ENCODE results near the gene LRFN3. TPM values are rescaled to one million over a fixed set of nuclear protein-coding genes. Genes with fewer than 3 reads are reported as not detected.
"Not testable (repeated sequence)": the region's sequence is repeated elsewhere in the genome, so short reads cannot be mapped to it uniquely, and the experiment has no call there.

The LRFN3 gene
- total RNA-seq, 1 experiment from 2014 or later: 3.7 TPM

GRCh38 chr19:35980997-35981396 lies 44.8 kb downstream of the LRFN3 start:
- not testable (repeated sequence) for H4K20me1 ChIP-seq (ENCODE audit: insufficient read depth, low read depth, low read length); H3K9ac ChIP-seq (ENCODE audit: low read length); H3K9me2 ChIP-seq (replicated peaks; ENCODE audit: insufficient read depth, low read length); H2AFZ ChIP-seq (ENCODE audit: low read length); H3K4me1 ChIP-seq (ENCODE audit: low read length); H3K27ac ChIP-seq (ENCODE audit: low read length); DNase-seq; H3K27me3 ChIP-seq (ENCODE audit: low read length); H3K79me2 ChIP-seq (ENCODE audit: low read length); H3K4me2 ChIP-seq (ENCODE audit: low read depth, low read length, poor library complexity, severe bottlenecking); H3K4me3 ChIP-seq (ENCODE audit: low read length); H3K36me3 ChIP-seq (ENCODE audit: insufficient read depth, low read length); H3K9me3 ChIP-seq (ENCODE audit: low read length)

DNA sequence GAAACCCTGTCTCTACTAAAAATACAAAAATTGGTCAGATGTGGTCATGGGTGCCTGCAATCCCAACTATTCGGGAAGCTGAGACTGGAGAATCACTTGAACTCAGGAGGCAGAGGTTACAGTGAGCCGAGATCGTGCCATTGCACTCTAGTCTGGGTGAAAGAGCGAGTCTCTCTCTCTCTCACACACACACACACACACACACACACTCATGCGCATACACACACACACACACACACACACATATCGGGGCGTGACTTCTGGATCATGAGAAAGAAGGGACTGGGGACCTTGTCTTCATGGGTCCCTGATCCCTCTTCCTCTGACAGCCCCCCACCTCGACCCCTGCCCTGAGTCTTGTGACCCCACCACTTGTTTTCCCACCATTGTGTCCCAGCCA lies 47.0 kb downstream of the LRFN3 start:
- H3K79me2 ChIP-seq (ENCODE audit: low read length): no peaks in the 10 kb centered on the region
- no peak overlapping the region for H2AFZ ChIP-seq (ENCODE audit: low read length)
- H4K20me1 ChIP-seq (ENCODE audit: insufficient read depth, low read depth, low read length): no peaks in the 10 kb centered on the region
- H3K36me3 ChIP-seq (ENCODE audit: insufficient read depth, low read length): no peaks in the 10 kb centered on the region
- peaks cover 8% of the 10 kb centered on the region; the same call in 1 of the 2 replicates for H3K4me1 ChIP-seq (ENCODE audit: low read length)
- H3K9me3 ChIP-seq (ENCODE audit: low read length): no peaks in the 10 kb centered on the region
- H3K9me2 ChIP-seq (replicated peaks; ENCODE audit: insufficient read depth, low read length): no peaks in the 10 kb centered on the region
- no peak overlapping the region for H3K4me2 ChIP-seq (ENCODE audit: low read depth, low read length, poor library complexity, severe bottlenecking)
- no peak overlapping the region for H3K9ac ChIP-seq (ENCODE audit: low read length)
- H3K4me3 ChIP-seq (ENCODE audit: low read length): no peak overlapping the region
- no peak for DNase-seq
- H3K27me3 ChIP-seq (ENCODE audit: low read length): no peaks in the 10 kb centered on the region
- no peak overlapping the region for H3K27ac ChIP-seq (ENCODE audit: low read length)

DNA sequence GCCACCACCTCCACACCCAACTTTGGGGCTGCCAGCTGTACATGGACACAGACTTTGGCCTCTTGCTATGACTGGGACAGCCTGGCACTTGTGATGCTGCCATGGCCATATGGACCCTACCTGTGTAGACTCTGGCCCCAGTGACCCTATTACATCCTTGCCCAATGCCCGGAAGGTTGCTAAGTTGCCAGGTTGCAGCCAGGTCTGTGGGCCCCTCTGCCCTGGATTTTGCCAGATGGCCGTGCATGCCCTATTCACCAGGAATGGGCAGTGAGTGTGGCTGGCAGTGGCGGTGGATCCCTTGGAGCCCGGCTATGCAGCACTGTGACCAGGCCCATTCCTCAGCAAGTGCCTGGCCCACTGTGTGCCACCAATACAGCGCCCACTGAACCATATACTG lies 49.9 kb downstream of the LRFN3 start:
- Histone ChIP-seq H3K9me3 (ENCODE audit: low read length) (no peaks in the 10 kb centered on the region; the same call in 1 of the 2 replicates), H3K36me3 (ENCODE audit: insufficient read depth, low read length) (no peaks in the 10 kb centered on the region), H3K27me3 (ENCODE audit: low read length) (no peaks in the 10 kb centered on the region; the same call in 1 of the 2 replicates), H3K4me2 (ENCODE audit: low read depth, low read length, poor library complexity, severe bottlenecking) (no peak overlapping the region), H3K27ac (ENCODE audit: low read length) (no peak overlapping the region), H3K4me3 (ENCODE audit: low read length) (no peak overlapping the region), H4K20me1 (ENCODE audit: insufficient read depth, low read depth, low read length) (no peaks in the 10 kb centered on the region), H2AFZ (ENCODE audit: low read length) (no peak overlapping the region), H3K79me2 (ENCODE audit: low read length) (no peaks in the 10 kb centered on the region), H3K9ac (ENCODE audit: low read length) (no peak overlapping the region), H3K9me2 (replicated peaks; ENCODE audit: insufficient read depth, low read length) (no peaks in the 10 kb centered on the region), H3K4me1 (ENCODE audit: low read length) (peaks cover 8% of the 10 kb centered on the region; the same call in 1 of the 2 replicates)
- DNase-seq: no peak

- no peak overlapping the region for H3K27ac ChIP-seq (ENCODE audit: low read length)
- no peaks in the 10 kb centered on the region; the same call in 1 of the 2 replicates for H3K27me3 ChIP-seq (ENCODE audit: low read length)
- H2AFZ ChIP-seq (ENCODE audit: low read length): peak overlapping the region; percentile 65; the same call in 1 of the 2 replicates
- no peaks in the 10 kb centered on the region for H3K36me3 ChIP-seq (ENCODE audit: insufficient read depth, low read length)
- no peaks in the 10 kb centered on the region; the same call in 1 of the 2 replicates for H3K9me3 ChIP-seq (ENCODE audit: low read length)
- no peaks in the 10 kb centered on the region for H3K79me2 ChIP-seq (ENCODE audit: low read length)
- peak; percentile 70 for DNase-seq
- peak overlapping the region; percentile 61 for H3K9ac ChIP-seq (ENCODE audit: low read length)
- peak overlapping the region; percentile 61; the same call in 1 of the 2 replicates for H3K4me3 ChIP-seq (ENCODE audit: low read length)
- H4K20me1 ChIP-seq (ENCODE audit: insufficient read depth, low read depth, low read length): no peaks in the 10 kb centered on the region
- H3K9me2 ChIP-seq (replicated peaks; ENCODE audit: insufficient read depth, low read length): no peaks in the 10 kb centered on the region
- peaks cover 8% of the 10 kb centered on the region; the same call in 1 of the 2 replicates for H3K4me1 ChIP-seq (ENCODE audit: low read length)
- H3K4me2 ChIP-seq (ENCODE audit: low read depth, low read length, poor library complexity, severe bottlenecking): peak overlapping the region; percentile 72
Measured at GRCh38 chr19:35986664-35987570, 50.7 kb downstream of the LRFN3 start.

DNA sequence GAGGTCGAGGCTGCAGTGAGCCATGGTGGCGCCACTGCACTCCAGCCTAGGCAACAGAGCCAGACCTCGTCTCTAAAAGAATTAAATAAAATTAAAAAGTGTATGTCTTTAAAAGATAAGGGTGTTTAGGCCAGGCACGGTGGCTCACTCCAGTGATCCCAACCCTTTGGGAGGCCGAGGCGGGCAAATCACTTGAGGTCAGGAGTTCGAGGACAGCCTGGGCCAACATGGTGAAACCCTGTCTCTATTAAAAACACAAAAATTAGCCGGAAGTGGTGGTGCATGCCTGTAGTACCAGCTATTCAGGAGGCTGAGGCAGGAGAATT lies 51.4 kb downstream of the LRFN3 start:
- Histone ChIP-seq H4K20me1 (ENCODE audit: insufficient read depth, low read depth, low read length) (no peaks in the 10 kb centered on the region), H3K27me3 (ENCODE audit: low read length) (no peaks in the 10 kb centered on the region; the same call in 1 of the 2 replicates), H3K4me3 (ENCODE audit: low read length) (peak overlapping the region; percentile 61; the same call in 1 of the 2 replicates), H3K9ac (ENCODE audit: low read length) (peak overlapping the region; percentile 61), H3K9me3 (ENCODE audit: low read length) (no peaks in the 10 kb centered on the region; the same call in 1 of the 2 replicates), H3K4me1 (ENCODE audit: low read length) (peaks cover 8% of the 10 kb centered on the region; the same call in 1 of the 2 replicates), H3K27ac (ENCODE audit: low read length) (no peak overlapping the region), H3K4me2 (ENCODE audit: low read depth, low read length, poor library complexity, severe bottlenecking) (peak overlapping the region; percentile 72), H3K36me3 (ENCODE audit: insufficient read depth, low read length) (no peaks in the 10 kb centered on the region), H2AFZ (ENCODE audit: low read length) (no peak overlapping the region), H3K9me2 (replicated peaks; ENCODE audit: insufficient read depth, low read length) (no peaks in the 10 kb centered on the region), H3K79me2 (ENCODE audit: low read length) (no peaks in the 10 kb centered on the region)
- DNase-seq: no peak

GRCh38 chr19:35988824-35989223 lies 52.6 kb downstream of the LRFN3 start:
- H3K27me3 ChIP-seq (ENCODE audit: low read length): no peaks in the 10 kb centered on the region; the same call in 1 of the 2 replicates
- peaks cover 8% of the 10 kb centered on the region for H3K4me1 ChIP-seq (ENCODE audit: low read length)
- H3K79me2 ChIP-seq (ENCODE audit: low read length): no peaks in the 10 kb centered on the region
- no peaks in the 10 kb centered on the region for H3K9me2 ChIP-seq (replicated peaks; ENCODE audit: insufficient read depth, low read length)
- no peak overlapping the region for H3K27ac ChIP-seq (ENCODE audit: low read length)
- H3K9me3 ChIP-seq (ENCODE audit: low read length): no peaks in the 10 kb centered on the region; the same call in 1 of the 2 replicates
- DNase-seq: no peak
- no peak overlapping the region for H3K4me2 ChIP-seq (ENCODE audit: low read depth, low read length, poor library complexity, severe bottlenecking)
- H3K9ac ChIP-seq (ENCODE audit: low read length): no peak overlapping the region
- no peaks in the 10 kb centered on the region for H3K36me3 ChIP-seq (ENCODE audit: insufficient read depth, low read length)
- H3K4me3 ChIP-seq (ENCODE audit: low read length): no peak overlapping the region
- no peak overlapping the region for H2AFZ ChIP-seq (ENCODE audit: low read length)
- H4K20me1 ChIP-seq (ENCODE audit: insufficient read depth, low read depth, low read length): no peaks in the 10 kb centered on the region

- H3K4me2 ChIP-seq (ENCODE audit: low read depth, low read length, poor library complexity, severe bottlenecking): no peak overlapping the region
- no peak overlapping the region for H3K9ac ChIP-seq (ENCODE audit: low read length)
- no peaks in the 10 kb centered on the region; the same call in 1 of the 2 replicates for H3K27me3 ChIP-seq (ENCODE audit: low read length)
- H4K20me1 ChIP-seq (ENCODE audit: insufficient read depth, low read depth, low read length): no peaks in the 10 kb centered on the region
- H3K4me1 ChIP-seq (ENCODE audit: low read length): peaks cover 13% of the 10 kb centered on the region
- H3K9me3 ChIP-seq (ENCODE audit: low read length): no peaks in the 10 kb centered on the region; the same call in 1 of the 2 replicates
- no peaks in the 10 kb centered on the region for H3K36me3 ChIP-seq (ENCODE audit: insufficient read depth, low read length)
- no peaks in the 10 kb centered on the region for H3K9me2 ChIP-seq (replicated peaks; ENCODE audit: insufficient read depth, low read length)
- H3K4me3 ChIP-seq (ENCODE audit: low read length): no peak overlapping the region
- H3K79me2 ChIP-seq (ENCODE audit: low read length): peaks cover 2% of the 10 kb centered on the region
- H2AFZ ChIP-seq (ENCODE audit: low read length): no peak overlapping the region
- no peak for DNase-seq
- no peak overlapping the region for H3K27ac ChIP-seq (ENCODE audit: low read length)
Measured at GRCh38 chr19:35990156-35990555, 54.0 kb downstream of the LRFN3 start.
